Islet precursor cell (in vitro differentiated cells): ENCODE results near the gene KCNIP4.
A peak's percentile ranks its signal among the peaks of the same experiment; 100 is the strongest.
"Not testable (repeated sequence)": the region's sequence is repeated elsewhere in the genome, so short reads cannot be mapped to it uniquely, and the experiment has no call there.

Experiments
- DNase-seq: peaks from one replicate; pipeline ENCODE4 v3.0.0-alpha.2; 2018

Gene KCNIP4

DNA sequence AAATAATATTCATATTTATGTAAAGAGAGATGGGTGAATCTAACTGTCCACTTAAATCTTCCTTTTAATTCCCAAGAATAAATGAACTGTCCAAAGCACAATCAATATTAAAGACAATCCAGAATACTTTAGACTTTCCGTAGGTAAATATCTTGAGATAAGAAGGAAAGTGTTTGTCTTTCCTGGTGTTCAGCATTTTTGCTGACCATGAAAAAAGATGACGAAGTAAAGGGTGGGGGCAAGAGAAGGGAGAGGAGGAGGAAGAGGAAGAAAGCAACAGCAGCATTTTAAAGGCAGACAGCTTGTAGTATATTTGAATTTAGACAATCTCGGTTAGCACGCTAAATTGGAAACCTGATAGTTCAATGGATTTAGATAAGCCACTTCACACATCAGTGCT, 498.2 kb downstream of the KCNIP4 start:
- no peak for DNase-seq

DNA sequence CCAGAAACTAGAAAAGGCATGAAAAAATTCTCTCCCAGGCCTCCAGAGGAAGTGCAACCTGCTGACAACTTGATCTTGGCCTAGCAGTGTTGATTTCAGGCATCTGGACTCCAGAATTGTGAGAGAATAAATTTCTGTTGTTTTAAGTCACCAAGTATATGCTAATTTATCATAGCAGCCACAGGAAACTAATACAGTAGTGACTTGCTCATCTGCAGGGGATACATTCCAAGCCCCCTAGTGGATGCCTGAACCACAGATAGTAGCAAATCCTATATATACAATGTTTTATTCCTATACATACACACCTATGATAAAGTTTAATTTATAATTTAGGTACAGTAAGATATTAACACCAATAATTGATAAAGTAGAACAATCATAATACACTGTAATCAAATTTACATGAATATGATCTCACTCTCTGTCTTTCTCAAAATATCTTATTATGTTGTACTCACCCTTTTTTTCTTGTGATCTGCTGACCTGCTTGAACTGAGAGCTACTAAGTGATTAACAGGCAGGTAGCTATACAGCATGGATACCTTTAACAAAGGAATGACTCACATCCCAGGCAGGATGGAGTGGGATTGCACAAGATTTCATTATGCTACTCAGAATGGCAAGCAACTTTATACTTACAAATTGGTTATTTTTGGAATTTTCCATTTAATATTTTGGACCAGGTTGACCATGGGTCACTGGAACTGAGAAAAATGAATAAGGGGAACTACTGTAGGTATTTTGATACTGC, 501.1 kb downstream of the KCNIP4 start:
- DNase-seq: no peak

DNA sequence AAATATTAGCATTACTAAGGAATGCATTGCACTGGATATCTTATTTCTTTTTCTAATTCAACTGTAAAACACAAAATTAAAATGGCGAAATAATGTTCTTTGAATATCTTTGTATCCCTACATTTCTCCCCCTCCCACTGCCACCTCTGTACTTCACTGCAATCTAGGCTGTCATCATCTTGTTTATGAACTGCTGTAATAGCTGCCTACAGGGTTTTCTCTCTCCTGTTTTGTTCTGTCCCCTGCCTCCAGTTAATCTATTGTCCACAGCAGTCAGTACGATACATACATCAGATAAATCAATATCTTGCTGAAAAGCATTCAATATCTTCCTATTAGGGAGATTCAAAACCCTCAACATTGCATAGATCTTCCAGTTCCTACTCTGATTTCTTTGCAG, 528.4 kb downstream of the KCNIP4 start:
- DNase-seq: no peak

DNA sequence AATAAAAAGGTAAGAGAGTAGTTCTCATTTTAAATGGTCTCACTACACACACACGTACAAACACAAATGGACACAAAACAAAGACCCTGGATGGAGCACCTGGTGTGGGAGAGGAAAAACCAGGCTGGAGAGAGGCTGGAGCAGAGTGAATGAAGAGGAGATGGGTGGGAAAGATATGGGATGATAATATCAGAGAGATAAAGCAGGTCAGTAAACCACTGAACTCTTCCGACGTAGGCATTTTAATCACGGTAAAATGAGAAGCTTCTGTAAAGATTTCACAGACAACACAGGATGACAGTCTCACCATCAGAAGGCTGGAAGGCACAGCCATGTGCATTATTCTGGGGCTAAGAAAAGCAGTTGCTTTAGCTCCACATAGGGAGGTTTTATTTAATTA, 532.8 kb downstream of the KCNIP4 start:
- DNase-seq: no peak

DNA sequence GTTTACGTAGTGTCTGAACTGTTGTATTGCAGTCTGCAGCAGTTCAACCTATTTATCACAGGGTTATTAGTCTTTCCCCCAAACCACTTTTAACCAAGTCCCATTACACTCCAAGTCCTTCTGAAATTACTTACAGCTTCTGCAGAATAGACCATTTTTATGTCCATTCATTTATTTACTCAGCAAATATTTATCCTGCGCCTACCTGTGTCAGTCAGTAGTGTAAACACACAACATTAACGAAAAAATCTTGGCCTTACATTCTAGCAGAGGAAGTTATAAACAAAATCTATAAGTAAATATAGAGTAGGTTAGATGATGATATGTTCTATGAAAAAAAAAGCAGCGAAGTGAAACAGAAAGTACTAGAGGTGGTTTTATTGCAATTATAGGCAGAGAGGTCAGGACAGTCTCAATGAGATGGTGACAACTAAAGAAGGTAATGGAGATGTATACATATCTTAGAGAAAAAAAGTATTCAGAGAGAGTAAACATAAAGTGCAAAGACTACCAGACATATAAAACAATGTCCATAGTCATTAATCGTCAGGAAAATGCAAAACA, 534.7 kb downstream of the KCNIP4 start:
- no peak for DNase-seq

DNA sequence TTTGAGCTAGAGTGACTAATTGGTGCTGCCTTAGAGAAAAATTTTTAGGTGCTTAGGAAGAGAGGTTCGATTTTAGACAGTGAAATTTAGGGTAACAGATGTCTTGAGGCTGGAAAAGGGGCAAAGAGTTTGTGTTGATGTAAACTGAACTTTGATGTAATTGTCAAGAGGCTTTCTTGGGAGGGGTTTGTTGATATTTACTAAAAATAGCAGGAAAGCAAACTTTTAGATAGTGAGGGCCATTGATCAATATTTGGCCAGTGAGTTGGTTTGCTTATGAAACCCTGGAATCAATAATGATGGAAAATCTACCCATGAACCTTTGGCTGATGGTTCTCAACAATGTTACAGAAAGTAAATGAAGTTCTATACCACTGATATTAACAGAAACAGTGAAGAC, 537.5 kb downstream of the KCNIP4 start:
- DNase-seq: no peak

DNA sequence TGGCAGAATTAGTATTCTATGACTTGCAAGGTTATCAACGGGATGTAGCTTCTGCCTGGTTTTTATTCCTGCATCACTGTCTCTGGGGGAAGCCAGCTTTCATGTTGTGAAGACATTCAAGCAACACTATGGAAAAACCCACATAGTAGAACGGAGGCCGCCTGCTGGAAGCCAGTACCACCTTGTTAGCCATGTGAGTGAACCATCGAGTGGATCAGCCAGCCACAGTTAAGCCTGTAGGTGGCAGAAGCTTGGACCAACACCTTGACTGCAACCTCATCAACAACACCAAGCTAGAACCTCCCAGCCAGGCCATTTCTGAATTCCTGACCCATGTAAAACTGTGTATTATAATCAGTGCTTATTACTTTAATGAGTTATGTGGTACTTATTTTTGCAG, 538.2 kb downstream of the KCNIP4 start:
- DNase-seq: no peak

DNA sequence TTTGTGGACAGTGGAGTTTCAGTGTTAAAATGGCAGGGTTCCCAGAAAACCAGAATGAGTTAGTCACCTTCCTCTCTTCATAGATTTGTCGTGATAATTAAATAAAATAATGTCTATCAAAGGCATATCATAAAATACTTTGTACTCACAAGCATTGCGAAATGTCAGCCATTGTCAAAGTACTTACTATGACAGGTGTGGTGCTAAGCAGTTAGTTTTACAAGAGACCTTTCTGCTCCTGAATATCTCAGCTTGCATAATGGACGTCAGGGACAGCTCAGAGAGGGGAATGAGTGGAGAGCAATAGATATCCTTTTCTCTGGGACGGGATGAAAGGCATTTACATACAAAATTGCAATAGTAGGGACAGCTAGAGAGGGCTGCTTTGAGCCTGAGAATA, 560.9 kb downstream of the KCNIP4 start:
- DNase-seq: no peak

DNA sequence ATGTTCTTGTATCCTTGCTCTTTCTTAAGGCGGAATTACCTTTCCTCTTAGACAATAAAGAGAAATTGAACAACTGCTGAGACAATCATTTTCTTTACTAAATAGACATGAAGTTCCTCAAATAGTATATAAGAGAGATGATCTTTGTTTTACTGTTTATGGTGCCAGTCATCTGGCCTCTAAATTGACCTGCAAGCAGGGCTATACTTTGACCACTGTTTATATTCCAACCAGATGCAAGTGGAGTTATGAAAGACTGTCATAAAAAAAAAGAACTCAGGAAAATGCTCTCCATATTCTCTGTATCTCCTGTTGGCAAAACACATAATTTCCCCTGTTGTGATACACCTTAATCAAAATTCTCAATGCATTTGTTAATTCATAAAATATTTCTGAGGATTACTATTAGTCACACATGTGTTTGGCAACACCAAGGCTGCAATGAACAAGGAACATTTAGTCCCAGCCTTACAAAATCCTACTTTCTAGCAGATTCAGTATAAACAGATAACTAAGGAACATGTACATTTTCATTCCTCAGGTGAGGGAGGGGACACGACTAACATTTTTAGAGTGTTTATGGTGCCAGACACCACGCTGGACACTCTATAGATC, 562.3 kb downstream of the KCNIP4 start:
- DNase-seq: no peak

DNA sequence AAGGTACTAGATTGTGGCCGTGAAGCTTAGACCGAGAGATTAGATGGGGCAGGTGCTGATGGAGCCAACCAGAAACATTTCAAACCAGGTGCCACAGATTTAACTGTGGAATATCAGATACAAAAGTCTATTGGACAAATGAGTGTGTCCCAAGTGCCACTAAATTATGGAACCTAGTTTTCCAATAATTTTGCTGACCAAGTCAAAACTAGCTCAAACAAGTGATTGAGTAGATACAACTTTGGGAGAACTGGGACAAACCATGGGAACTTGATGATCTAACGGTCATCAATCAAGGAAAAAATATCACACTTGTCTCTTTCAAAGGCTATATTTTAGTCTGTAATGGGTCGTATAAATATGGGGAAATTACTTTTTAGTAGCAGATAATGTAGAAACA, 562.9 kb downstream of the KCNIP4 start:
- DNase-seq: no peak

DNA sequence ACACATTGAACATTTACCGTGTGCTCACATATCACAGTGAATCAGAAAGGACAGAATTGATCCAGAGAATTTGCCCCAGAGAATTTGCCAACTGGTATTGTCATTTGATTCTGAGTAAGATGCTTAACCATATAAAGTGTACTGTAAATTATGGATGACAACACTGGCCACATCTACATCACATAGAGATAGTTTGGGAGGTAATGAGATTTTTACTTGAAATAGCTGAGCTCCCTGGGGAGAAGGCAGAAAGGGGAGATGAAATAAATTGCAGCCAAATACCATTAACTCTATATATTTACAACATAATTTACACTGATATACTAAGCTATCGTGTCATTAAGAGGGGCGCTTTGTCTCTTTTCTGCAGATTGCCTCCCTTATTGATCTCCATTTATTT, 564.0 kb downstream of the KCNIP4 start:
- DNase-seq: no peak

DNA sequence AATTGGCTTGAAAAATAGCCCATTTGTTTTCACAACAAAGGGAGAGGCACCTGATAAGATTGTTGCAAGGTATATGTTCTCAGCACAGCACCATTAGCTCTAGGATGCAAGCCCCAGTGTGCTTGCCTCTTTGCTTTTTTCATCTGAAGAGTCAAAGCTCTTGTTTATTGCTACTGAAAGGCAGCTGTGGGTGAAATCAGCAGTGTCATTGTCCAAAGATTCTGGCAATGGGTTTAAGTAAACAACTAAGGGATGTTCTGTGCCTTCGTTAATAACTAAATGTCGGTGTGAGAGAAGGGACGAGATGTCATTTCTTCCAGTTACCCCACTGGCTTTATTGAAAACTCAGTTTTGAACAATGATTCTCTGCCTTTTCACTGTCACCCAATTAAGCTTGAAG, 567.7 kb downstream of the KCNIP4 start:
- DNase-seq: no peak

DNA sequence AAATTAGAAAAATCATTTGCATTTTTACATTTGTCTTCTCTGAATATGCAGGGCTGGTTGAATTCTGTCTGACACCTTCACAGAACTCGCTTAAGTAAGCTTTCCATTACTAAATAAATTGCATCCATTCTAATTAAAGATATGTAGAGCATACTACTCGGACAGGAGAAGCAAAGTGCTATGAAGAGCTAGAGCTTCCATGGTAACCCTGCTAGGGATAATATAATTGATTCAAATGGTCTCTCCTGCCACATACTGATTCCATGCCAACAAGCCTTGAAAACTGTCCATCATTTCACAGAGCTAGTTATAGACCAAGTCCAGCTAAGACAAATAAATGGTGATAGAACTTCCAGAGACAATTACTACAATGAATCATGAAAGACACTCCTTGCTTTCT, 571.5 kb downstream of the KCNIP4 start:
- no peak for DNase-seq

DNA sequence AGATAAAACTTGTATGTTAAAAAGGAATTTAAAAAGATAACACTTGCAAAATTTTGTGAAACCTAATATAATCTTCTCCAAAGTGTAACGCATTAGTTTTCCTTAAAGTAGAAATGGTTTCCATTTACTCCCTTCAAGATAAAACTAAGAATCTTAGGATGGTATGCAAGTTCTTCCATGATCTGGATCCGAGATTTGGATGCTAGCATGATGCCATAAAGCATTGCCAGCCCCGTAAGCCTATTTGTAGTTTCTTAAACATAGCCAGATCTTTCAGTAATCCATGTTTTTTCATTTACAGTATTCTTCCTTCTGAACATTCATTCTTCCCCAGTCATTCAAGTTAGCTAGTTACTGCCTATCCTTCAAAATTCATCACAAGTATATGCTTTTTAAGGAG, 572.4 kb downstream of the KCNIP4 start:
- DNase-seq: no peak

DNA sequence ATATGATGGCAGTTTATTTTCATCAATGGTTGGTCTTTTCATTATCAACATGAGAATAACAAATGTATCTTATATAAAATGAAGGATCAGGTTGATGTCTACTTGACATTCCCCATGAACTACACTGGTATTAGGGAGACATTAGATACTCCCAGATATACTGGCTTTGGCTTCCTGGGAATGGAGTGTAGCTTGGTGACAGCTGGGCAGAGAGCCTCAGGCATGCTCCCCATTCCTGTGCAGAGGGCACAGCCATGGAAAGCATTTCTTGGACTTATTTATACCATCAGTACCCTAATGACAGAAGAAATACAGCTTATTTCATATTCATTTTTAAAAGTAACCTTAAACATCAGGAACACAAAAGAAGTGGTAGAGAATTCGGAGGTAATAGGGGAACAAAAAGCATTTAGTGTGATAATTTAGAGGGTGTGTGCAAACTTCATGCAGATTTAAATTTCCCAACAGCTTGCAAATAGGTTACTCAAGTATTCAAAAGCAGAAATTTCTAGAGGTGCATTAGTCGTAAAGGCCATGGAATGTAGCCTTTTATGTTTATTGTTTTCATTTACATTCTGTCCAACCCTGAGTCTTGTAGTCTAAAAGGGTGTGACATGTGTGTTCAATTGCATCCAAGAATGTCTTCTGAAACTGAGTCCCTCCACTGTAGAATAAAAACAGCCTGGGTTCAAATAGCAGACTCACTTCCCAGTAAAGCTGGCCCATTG, 573.8 kb downstream of the KCNIP4 start:
- no peak for DNase-seq

DNA sequence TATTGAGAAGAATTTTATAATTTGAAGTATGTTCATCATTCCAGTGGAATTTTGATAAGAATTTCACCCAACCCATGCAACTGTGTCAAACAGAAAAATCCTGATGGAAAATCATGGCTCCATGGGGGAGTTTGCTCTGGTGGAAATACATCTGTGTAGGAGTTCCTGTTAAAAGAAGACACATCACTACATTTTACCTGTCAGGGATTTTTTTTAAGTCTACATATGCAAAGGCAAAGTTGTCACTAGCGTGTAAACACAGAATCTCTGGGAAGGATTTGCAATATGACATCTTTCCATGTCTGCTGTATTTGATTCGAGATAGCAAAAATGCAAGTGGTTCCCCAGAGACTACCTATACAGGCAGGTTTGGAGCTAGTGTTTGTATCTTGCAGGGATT, 581.0 kb downstream of the KCNIP4 start:
- DNase-seq: no peak

DNA sequence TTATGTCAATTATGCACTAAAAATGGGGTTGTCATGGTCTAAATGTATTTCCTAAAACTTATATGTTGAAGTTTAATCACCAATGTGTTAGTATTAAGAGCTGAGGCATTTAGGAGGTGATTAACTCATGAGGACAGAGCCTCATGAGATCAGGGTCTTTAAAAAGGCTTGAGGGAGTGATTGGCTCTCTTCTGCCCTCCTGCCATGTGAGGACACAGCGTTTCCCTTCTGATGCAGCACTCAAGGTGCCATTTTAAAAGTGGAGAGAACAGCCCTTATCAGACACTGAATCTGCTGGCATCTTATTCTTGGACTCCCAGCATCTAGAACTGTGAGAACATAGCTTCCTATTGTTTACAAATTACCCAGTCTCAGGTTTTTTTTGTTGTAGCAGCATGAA, 581.7 kb downstream of the KCNIP4 start:
- peak; percentile 55 for DNase-seq

DNA sequence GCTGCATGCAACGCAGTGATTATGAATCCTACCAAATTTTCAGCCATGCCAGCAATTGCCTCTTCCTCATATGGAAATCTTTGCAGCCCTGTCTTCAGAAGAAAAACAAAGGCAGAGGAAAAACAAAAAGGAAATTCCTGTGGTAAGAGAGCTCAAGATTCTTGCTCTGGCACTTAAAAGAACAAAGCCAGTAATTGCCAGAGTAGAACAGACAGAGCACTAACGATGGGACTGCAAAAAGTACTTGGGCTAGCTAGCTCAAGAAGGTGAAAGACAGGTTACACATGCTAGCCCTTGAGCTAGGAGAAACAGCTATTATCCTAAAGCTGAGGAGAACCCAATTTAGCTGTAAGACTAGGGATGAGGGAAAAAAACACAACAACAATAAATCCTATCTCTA, 582.3 kb downstream of the KCNIP4 start:
- peak; percentile 78 for DNase-seq

DNA sequence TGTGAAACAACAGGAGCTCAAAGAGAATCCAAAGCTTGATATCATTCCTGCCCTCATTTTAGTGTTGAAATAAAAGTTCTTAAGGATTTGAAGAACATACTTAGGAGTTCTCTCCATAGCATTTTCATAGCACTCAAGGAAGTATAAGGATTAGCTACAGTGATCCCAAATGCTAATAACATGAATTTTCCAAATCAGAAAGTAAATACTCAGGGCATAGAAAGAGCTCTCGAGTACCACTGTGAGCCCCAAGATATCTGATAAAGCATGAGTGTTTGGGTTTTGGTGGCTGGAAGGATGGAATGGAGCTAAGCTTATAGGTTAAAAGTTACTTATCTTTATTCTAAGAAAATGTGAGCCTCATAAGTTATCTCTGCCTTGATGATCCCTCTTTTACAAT, 584.9 kb downstream of the KCNIP4 start:
- DNase-seq: no peak

DNA sequence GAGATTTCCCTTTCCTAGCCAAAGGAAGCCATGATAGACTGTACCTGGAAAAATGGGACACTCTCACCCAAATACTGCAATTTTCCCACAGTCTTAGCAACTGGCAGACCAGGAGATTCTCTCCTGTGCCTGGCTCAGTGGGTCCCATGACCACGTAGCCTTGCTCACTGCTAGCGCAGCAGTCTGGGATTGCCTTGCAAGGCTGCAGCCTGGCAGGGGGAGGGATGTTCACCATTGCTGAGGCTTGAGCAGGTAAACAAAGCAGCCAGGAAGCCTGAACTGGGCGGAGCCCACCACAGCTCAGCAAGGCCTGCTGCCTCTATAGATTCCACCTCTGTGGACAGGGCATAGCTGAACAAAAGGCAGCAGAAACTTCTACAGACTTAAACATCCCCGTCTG, 596.2 kb downstream of the KCNIP4 start:
- not testable (repeated sequence) for DNase-seq

DNA sequence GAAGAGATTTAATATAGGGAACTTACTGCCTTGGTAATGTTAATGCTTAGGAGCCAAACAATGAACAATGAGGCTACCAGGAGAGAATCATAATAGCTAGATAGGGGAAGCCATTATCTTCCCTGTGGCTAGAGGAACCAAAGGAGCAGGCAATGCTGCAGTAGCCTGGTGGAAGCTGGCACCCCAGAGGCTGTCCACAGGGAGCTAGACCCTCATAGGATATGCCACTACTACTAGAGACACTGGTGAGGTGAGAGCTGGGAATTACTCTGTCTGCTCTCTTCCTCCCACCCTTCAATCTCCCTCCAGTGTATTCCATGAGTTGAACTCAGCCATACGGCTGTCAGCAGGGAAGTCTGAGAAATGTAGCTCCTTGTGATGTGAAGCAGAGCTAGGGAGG, 601.4 kb downstream of the KCNIP4 start:
- no peak for DNase-seq

DNA sequence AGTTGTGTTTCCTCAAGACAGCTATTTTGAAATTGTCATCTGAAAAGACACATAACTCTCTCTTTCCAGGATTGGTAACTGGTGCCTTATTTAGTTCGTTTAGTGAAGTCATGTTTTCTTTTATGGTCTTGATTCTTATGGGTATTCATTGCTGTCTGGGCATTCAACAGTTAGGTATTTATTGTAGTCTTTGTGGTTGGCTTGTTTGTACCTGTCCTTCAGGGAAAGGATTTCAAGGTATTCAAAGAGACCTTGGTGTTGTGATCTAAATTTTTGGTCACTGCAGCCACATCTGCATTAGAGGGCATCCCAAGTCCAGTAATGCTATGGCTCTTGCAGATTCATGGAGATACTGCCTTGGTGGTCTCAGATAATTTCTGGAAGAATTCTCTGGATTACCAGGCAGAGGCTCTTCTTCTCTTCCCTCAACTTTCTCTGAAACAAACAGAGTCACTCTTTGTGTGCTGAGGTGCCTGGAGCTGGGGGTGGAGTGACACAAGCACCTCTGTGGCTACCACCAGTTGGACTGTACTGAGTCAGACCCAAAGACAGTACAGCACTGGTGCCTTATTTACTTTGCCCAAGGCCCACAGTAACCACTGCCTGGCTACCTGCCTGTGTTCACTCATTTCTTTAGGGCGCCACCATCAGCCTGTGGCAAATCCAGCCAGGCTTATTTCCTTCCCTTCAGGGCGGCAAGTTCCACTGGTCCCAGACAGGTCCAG, 620.4 kb downstream of the KCNIP4 start:
- peak; percentile 78 for DNase-seq

DNA sequence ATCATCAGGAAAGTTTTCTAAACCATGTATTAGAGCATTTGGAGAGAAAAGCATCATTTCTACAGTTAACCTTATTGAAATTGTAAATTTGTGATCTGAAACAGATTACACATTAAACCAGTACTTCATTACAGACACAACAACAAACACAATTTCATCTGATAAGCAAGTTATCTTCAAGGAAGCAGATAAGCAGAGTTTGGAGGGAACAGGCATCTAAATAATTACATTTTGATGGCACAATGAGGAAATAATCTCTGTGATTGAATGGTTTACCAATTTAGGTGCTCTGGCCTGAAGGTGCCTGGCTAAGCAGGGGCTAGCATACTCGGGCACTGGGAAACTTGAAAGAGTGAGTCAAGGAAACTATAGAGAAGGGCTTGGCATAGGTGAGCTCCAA, 628.5 kb downstream of the KCNIP4 start:
- DNase-seq: no peak
